HG03439 (cell line): ENCODE results near the gene OPCML.

Experiments
- ATAC-seq: cut with Tn5 transposase; IDR thresholded peaks from one replicate; pipeline ENCODE4 v1.9.1; 2021; ENCODE audit warnings: mild to moderate bottlenecking, moderate library complexity; ENCODE audit not compliant: unreplicated experiment

OPCML gene

DNA sequence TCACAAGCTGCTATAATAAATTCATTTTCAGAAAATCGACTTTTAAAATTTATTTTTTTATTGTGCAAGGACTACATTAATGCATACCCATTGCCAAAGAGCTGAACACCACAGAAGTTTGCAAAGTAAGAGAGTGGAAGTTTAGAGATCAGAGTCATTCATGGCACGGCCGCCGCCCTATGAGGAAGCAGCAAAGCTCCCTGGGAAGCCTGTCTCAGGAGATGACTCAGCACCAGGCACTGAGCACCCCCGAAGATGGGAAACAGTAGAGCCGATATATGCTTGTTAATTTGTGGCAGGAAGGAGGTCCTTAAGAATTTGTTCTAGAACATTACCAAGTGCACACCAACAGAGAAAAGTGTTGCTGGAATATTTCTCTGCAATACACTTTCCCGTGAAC, 693.7 kb downstream of the OPCML start:
- no peak for ATAC-seq

- no peak for ATAC-seq
Observed at GRCh38 chr11:132831272-132831671, 701.0 kb downstream of the OPCML start.

DNA sequence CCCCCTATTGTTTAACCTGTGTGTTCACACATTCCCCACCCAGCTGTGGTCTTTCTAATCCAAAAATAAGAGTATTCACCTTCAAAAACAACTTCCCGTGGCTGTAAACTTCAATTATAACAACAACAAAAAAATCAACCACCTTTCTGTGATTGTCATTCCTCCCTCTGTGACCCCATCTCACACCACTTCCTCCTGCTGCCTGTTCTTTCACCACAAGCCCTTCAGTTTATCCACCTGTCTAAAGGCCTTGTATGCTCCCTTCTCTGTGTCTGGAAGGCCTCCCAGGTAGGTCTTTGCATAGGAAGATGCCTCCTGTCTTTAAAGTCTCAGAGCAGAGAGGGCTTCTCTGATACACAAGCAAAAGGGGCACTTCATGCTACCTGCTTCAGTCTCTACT, 707.7 kb downstream of the OPCML start:
- no peak for ATAC-seq

DNA sequence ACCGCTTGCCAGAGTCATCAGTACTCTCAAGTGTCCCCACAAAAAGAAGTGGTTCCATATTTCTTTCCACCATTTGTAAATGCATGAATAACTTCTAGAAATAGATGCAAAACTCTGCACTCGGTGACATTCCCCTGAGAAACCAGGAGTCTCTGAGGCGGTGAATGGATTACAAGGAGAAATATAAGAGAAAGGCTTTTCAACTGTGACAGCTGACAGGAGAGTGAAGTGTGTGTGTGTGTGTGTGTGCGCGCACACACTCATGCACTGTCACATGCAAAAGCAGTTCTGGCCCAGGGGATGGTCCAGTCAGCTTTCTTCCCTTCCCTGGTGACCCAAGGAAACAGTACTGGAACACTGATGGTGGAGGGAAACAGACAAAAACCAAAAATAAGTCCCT, 710.0 kb downstream of the OPCML start:
- no peak for ATAC-seq

DNA sequence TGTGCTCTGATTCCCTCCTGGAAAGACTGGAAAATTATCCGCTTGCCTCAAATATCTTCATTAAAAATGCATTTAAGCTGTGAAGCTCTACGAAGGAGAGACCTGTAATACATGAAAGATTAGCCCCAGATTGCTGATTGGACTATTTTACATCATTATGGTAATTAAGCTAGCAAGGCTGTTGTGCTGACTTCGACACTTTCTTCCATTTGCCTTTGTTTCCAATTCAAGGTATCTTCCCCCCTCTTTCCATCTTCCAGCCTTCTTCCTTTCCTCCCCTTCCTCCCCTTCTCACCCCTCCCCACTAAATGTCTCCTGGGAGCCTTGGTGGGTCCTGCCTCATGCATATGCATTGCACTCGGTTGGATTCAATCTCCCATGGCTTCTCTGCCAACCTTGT, 710.8 kb downstream of the OPCML start:
- no peak for ATAC-seq

GRCh38 chr11:132821014-132821413, 711.3 kb downstream of the OPCML start:
- ATAC-seq: no peak

DNA sequence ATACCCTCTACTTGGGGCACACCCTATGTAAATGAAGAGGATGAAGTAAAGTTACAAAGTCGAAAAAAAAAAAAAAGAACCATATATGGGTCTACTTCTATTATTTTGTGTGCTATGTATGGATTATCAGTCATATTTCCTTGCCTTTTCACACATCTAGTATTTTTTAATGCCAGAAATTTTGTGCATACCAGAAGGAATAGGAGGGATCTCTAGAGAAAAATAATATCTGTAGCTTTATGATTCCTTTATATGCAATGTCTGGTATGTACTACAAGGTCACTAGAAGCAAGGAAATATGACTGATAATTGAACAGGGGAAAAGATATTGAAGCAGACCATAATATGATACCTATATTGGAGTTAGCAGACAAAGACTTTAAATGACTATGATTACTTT, 713.4 kb downstream of the OPCML start:
- no peak for ATAC-seq

DNA sequence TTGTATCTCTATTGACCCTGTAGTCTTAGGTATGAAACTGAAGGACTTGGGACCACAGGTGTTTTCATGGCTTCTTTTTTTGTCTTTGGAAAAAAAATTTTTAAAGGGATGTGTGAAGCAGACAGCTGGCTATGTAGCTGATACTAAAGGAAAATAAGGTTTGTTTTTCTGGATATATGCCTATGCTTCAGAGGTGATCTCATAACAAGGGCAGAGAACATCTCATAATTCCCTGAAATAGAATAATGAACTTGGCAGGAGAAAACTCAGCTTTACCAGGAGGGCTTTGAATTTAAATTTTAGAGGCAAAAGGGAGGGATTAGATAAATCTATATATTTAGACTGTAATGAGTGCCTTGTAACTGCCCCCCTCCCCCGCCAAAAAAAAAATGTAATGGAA, 714.9 kb downstream of the OPCML start:
- ATAC-seq: no peak

DNA sequence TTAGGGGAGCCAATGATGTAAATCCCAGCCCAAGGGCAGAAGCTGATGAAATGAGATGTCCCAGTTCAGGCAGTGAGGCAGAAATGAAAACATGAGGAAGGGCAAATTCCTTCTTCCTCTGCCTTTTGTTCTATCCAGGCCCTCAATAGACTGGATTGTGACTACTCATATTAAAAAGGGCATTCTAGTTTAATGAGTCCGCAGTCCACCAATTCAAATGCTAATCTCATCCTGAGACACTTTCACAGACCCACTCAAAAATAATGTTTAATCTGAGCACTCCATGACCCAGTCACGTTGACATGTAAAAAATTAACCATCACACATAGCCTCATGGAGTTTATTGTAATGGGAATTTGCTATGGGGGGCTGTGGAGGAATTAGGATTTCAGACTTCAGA, 717.9 kb downstream of the OPCML start:
- no peak for ATAC-seq

DNA sequence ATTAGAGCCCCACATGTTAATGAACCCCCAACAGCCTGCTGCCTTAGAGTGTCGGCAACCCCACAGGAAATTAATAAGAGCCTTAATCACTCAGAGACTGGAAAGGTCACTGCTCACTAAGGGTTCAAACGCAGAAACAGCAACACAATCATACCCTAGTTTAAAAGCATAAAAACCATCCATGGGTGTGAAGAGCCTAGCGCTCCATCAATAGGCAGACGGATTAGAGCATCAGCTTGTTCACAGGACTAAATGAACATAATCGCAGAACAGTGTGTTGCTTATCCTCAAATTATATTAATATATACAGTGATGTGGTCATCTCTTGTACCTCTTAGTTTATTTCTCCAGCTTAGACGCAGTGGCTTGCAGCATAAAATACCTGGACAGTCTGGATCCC, 720.7 kb downstream of the OPCML start:
- no peak for ATAC-seq

DNA sequence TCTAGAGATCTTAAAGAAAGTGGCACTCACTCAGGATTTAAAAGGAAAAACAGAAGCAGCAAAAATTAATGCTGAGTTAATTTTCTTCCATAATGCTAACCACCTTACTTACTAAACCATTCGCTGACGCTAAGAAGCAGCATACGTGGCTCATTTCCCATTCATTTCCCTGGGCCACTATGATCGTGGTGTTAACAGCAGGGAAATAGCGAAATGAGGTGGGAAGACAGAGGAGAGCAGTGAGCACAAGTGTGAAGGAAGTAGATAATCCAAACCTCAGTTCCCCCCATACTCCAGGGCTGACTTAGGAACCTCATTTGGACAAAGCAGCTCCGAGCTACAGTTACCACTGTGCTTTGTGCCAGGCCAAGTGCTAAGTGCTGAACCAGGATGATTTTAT, 723.2 kb downstream of the OPCML start:
- ATAC-seq: no peak

- no peak for ATAC-seq
Observed at GRCh38 chr11:132804258-132804657, 728.0 kb downstream of the OPCML start.

- ATAC-seq: no peak
Observed at GRCh38 chr11:132803436-132803835, 728.9 kb downstream of the OPCML start.

GRCh38 chr11:132802947-132803346, 729.4 kb downstream of the OPCML start:
- no peak for ATAC-seq

DNA sequence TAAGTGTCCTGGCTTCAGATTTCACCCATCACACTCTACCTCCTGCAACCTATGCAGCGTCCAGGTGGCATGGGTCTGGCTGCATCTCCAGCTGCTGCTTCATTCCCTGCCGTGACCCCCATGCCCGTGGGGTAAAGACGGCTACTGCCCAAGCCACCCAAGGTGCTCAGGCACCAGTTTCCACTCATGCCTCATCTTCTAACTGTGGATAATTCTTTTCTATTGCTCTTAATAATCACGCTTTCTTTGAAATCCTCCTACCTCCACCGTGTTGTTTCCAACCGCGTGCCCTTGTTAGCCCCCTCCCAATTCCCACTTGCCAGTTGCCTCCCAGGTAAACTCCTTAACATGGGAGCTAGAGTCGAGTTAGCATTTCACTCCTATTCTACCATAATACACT, 738.5 kb downstream of the OPCML start:
- no peak for ATAC-seq

- ATAC-seq: no peak
Observed at GRCh38 chr11:132792341-132793140, 739.8 kb downstream of the OPCML start.

DNA sequence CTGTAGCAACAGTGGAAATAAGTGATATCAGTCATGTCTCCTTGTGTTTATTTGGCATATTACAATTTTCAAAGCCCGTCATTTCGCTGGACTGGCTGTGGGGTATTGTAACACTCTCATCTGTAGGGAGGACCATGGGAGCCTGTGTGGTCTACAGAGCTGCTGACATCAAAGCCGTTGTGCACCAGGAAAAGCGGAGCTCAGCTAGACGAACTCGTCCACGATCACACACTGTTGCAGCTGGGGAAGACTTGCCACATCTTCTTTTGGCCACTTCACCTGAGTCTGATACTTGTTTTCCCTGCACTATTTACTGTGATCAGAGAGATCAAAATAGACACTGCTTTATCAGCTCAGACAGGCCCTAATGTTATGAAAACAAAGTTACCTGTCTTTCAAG, 741.3 kb downstream of the OPCML start:
- no peak for ATAC-seq

DNA sequence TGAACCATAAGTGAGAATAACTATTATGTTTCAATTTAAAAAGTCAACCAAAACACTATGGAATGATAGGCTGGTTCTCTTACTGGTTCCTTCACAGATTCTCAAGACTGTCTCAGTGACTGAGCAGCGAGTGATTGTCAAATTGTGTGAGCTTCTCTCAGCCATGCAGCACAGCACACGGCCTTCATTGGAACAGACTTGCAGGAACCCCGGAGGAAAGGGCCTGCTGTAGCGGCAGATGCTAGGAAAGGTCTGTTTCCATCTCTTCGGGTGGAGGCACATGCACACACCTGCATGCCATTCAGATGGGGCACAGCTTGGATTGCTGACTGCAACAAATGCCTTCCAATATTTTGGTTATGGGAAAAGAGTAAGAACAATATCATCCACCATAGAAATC, 741.8 kb downstream of the OPCML start:
- ATAC-seq: no peak

GRCh38 chr11:132788816-132789325, 743.4 kb downstream of the OPCML start:
- ATAC-seq: no peak

DNA sequence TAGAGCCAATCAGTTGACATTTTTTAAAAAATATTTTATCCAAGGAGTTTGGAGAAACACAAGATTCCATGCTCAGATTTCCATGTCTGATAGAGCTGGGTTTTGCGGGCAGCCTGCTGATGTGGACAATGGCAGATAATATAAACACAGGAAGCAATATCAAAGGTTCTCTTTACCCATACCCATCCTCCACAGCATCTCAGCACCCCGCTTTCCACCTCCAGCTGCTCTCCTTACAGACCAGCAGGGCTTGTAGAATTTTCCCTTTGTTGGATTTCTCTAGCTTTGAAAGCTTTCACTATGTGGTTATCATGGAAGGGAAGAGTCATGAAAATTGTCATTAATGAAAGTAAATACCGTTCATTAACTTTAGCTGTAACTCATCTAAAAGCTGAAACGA, 746.4 kb downstream of the OPCML start:
- no peak for ATAC-seq

DNA sequence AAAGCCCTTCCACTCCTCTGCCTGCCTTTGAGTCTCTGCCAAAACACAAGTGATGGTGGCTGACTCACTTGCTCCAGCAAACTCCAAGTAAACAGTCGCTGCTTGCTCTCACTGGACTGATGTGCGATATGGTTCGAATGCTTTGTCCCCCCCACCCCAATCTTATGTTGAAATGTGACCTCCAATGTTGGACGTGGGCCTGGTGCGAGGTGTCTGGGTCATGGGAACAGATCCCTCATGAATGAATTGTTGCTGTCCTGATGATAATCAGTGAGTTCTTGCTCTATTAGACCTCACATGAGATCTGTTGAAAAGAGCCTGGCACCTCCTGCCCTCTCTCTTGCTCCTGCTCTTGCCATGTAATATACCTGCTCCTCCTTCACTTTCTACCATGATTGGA, 747.9 kb downstream of the OPCML start:
- no peak for ATAC-seq

- ATAC-seq: no peak
Observed at GRCh38 chr11:132782102-132782501, 750.2 kb downstream of the OPCML start.

- ATAC-seq: no peak
Observed at GRCh38 chr11:132780046-132780445, 752.3 kb downstream of the OPCML start.
